Islet of Langerhans (tissue), 1 donor: Measurements from ENCODE around the gene FOXC2.
"Not testable (repeated sequence)": the region's sequence is repeated elsewhere in the genome, so short reads cannot be mapped to it uniquely, and the experiment has no call there.

Experiments
- FAIRE-seq: peaks from one replicate; lab custom pipeline; 2011; peaks lifted over from hg19 to GRCh38; lab: Jason Lieb, UNC

Gene FOXC2

DNA sequence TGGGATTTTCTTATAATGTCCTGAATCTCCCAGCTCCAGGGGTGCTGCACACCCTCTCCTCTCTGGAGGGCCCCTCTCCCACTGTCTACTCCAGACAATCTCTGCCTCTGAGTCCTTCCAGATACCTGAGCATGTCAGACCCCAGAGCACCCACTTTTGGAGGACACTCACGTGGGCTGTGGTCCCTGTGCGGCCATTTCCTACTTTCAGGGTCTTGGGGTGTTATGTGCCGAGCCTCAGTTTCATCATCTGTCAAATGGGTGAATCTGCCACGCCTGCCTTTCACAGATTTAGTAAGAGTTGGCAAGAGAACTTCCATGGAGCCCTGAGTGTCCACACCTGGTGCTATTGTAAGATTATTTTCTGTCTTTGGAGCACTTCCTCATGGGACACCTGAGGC, 8.0 kb downstream of the FOXC2 start:
- no peak for FAIRE-seq

- no peak for FAIRE-seq
These were observed 8.6 kb downstream of the FOXC2 start for GRCh38 chr16:86575095-86575685.

DNA sequence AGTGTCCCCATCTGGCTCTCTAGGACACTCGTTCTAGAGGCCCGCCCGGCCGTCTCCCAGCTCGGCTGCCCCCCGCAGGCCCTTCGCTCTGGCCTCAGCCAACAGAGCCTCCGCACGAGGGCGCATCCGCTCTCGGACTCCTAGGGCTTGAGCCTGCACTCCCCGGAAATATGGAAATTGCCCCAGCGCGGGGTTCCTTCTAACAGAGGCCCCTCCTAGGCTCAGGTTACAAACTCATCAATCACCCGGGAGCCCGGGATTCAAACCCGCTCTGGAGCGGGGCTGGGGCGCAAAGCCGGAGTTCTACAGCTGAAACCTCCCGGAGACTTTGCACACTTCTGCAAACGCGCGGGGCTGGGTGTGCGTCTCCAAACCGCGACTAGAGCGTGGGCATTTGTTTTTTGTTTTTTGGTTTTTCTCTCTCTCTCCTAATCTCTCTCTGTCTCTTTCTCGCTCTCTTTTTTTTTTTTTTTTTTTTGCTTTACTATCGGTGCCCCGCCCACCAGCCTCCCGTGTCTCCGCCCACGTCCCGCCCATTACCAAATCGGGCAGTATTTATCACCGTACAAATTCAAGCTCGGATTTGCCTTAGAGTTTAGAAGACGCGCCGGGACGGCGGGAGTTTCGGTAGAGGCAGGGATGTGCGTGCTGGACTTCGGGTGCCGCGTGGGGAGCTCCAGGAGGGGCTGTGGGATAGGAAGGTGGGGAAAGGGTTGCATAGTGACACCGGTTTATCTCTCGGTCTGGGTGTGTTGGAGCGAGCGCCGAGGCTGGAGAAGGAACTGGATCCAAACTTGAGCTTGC, 9.3 kb downstream of the FOXC2 start:
- no peak for FAIRE-seq

GRCh38 chr16:86576591-86577313, 10.1 kb downstream of the FOXC2 start:
- FAIRE-seq = no peak

- FAIRE-seq = no peak
These were observed 10.8 kb downstream of the FOXC2 start for GRCh38 chr16:86577314-86577971.

- FAIRE-seq = no peak
These were observed 11.5 kb downstream of the FOXC2 start, which contains the start of gene FOXL1 for GRCh38 chr16:86578061-86578599. TSS of gene FOXL1 (plus strand) at chr16:86578549. CDS start at chr16:86578724, 175 bp downstream.

DNA sequence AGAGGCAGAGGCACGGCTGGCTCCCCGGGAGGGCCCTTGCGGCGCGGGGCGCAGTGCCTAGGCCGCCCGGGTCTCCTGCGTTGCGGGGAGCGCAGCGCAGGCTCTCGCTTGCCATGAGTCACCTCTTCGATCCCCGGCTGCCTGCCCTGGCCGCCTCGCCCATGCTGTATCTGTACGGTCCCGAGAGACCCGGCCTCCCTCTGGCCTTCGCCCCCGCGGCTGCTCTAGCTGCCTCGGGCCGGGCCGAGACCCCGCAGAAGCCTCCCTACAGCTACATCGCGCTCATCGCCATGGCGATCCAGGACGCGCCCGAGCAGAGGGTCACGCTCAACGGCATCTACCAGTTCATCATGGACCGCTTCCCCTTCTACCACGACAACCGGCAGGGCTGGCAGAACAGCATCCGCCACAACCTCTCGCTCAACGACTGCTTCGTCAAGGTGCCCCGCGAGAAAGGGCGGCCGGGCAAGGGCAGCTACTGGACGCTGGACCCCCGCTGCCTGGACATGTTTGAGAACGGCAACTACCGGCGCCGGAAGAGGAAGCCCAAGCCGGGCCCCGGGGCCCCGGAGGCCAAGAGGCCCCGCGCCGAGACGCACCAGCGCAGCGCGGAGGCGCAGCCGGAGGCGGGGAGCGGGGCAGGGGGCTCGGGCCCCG, 12.1 kb downstream of the FOXC2 start:
- FAIRE-seq = no peak

DNA sequence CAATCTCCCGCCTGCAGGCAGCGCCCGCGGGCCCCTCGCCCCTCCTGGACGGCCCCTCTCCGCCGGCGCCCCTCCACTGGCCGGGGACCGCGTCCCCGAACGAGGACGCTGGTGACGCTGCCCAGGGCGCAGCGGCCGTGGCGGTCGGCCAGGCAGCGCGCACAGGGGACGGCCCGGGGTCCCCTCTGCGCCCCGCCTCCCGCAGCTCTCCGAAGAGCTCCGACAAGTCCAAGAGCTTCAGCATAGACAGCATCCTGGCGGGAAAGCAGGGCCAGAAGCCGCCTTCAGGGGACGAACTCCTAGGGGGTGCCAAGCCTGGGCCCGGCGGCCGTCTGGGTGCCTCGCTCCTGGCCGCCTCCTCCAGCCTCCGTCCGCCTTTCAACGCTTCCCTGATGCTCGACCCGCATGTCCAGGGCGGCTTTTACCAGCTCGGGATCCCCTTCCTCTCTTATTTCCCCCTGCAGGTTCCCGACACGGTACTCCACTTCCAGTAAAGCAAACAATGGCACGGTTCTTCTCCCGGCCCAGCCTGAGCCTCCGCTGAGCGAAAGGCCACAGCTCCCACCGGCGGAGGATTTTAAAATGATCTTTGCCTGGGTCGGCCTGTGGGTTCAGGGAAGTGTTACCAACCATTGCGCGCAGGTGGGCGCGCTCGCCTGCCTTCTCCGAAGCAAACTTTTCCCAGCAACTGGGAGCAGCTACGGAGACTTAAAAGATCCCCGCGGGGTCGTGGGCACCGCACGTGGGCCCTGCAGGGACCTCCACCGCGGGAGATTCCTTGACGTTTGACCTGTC, 12.8 kb downstream of the FOXC2 start:
- no peak for FAIRE-seq

- FAIRE-seq = no peak
These were observed 13.6 kb downstream of the FOXC2 start for GRCh38 chr16:86580063-86580790.

- no peak for FAIRE-seq
These were observed 14.2 kb downstream of the FOXC2 start for GRCh38 chr16:86580791-86581170.

DNA sequence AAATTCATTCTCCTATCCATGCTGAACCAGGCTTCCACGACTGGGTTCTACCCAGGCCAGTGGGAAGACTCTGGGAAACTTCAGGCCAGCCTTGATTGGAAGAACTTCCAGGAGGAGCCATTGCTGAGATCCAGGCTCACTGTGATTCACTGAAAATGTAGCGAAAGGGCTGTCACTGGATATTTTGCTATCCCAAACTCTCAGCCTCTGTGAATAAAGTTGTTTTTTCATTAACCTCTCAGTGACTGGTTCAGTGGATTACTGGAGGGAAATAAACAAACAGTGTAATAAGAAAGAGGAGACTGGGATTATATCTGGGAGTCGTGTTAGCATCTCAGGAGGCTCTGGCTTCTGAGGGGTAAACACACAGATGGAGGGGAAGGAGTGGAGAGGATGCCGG, 14.8 kb downstream of the FOXC2 start:
- FAIRE-seq = no peak

GRCh38 chr16:86584071-86584685, 17.5 kb downstream of the FOXC2 start:
- no peak for FAIRE-seq

DNA sequence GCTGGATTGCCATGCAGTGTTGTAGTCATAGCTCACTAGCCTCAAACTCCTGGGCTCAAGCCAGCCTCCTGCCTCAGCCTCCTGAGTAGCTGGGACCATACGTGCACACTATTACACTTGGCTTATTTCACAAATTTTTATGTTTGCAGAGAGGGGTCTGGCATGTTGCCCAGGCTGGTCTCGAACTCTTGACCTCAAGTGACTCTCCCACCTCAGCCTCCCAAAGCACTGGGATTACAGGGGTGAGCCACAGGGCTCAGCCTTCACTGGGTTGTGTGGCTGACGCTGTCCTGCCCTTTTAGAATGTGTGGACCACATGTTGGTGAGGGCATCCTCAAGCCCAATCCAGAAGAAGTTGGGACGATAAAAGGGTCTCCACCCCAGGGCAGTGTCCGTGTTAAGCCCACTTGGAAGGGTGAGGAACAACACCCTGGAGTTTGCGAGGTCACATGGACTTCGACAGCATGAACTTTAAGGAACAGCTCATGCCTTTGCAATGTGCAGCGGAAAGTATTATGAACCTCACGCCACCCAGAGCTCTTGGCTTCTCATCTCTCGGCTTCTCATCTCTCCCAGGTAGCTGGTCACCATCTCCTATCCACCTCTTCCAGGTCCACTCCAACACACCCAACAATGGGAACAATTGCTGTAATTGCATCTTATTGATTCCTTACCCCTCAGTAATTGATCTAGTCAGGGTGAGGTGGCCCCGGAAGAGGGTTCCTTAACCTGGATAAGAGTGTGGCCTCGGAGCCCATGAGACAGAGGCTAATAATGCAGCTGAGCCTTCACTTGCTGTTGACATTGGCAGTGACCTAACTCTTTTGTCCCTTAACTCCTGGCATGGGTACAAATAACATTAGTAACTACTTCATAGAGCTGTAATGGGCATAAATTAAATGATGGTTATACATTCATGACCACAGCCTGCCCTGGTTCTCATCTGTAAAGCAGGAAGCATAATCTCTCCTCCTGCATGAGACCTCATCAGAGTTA, 18.4 kb downstream of the FOXC2 start:
- FAIRE-seq = no peak

- FAIRE-seq = no peak
These were observed 19.4 kb downstream of the FOXC2 start for GRCh38 chr16:86585821-86586611.

GRCh38 chr16:86587487-86587886, 20.9 kb downstream of the FOXC2 start:
- no peak for FAIRE-seq

- not testable (repeated sequence) for FAIRE-seq
These were observed 21.3 kb downstream of the FOXC2 start for GRCh38 chr16:86587955-86588354.

DNA sequence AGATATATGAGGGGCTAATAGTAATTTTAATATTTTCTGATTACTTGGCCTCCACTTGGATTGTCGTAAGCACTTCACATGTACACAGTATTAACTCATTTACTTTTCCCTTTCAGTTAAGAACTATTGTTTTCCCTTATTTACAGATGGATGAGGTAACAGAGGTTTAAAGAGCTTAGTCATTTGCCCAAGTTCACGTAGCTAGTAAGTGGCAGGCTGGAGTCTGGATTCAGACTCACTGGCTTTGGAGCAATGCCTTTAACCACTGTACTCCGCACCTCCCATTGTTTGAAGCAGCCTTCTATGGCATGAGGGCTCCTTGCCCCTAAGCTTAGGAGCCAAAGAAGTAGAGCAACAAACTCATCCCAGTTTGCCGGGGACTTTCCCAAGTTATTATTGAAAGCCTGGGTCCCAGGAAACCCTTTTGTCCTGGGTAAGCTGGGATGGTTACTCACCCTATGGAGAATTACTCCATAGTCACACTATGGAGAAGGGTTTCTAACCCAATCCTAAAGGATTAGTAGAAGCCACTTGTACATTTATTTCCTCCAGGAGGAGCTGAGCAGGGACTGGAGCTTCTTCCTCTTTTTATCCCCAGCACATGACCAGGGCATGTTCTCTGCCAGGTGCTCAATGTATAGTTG, 24.0 kb downstream of the FOXC2 start:
- no peak for FAIRE-seq
